GM12878 (cell line): ENCODE data around the gene TBC1D10A. TPM values are rescaled to one million over a fixed set of nuclear protein-coding genes. Genes with fewer than 3 reads are reported as not detected.

Experiments
- ATAC-seq: fragments of 200-7000 bp; cut with Tn5 transposase; 3 replicates; pipeline ENCODE4 v1.9.1; 2020; ENCODE audit warnings: mild to moderate bottlenecking, moderate library complexity
- BruUV-seq: library from RNA; stranded (reverse); fragments of 400-500 nt; replicated peaks from 2 replicates; lab custom pipeline; 2021; lab: Mats Ljungman, UMichigan
- CTCF ChIA-PET: fragments of 300-600 bp; sonication (Branson Sonifier 250); formaldehyde crosslinking; extraction: SDS; loops from one replicate; lab custom pipeline; 2021; ENCODE audit warnings: inconsistent platforms; lab: Yijun Ruan, JAX
- POLR2A ChIA-PET: fragments of 350-600 bp; formaldehyde crosslinking; extraction: SDS; loops from one replicate; lab custom pipeline; 2021; ENCODE audit warnings: inconsistent platforms; lab: Charles Lee
- RAD21 ChIA-PET: fragments of 300-600 bp; sonication (Branson Sonifier 250); formaldehyde crosslinking; loops from one replicate; lab custom pipeline; 2023; ENCODE audit warnings: antibody characterized with exemption; ENCODE audit not compliant: unreplicated experiment; lab: Charles Lee
- SMC1A ChIA-PET: fragments of 300-600 bp; sonication (Branson Sonifier 250); formaldehyde crosslinking; loops from one replicate; lab custom pipeline; 2023; ENCODE audit not compliant: unreplicated experiment, uncharacterized antibody; lab: Charles Lee
- DNase-seq: peaks from one replicate; pipeline ENCODE4 v3.0.0-alpha.2; 2011; ENCODE audit warnings: low read depth, low spot score
- FAIRE-seq: peaks from 3 replicates; lab custom pipeline; 2011; peaks lifted over from hg19 to GRCh38; lab: Jason Lieb, UNC
- H2AFZ ChIP-seq: 2 replicates; pipeline ENCODE4 v1.6.0; 2011; ENCODE audit warnings: low read depth, low read length, control low read depth; ENCODE audit not compliant: control insufficient read depth
- H3K27ac ChIP-seq: 2 replicates; pipeline ENCODE4 v1.5.1; 2011; ENCODE audit warnings: control low read depth; ENCODE audit not compliant: control insufficient read depth, insufficient read depth
- H3K27me3 ChIP-seq, 2 experiments: replicated peaks in 1 of 2; 2 replicates each; pipeline versions ENCODE4 v1.6.0 to v1.6.1; 2011; ENCODE audit warnings: low read length in 1 of 2; ENCODE audit not compliant: control insufficient read depth in 2 of 2, insufficient read depth in 2 of 2
- H3K36me3 ChIP-seq, 2 experiments: 2 replicates each; pipeline ENCODE4 v1.5.1; 2011; ENCODE audit warnings: low read length in 1 of 2; ENCODE audit not compliant: control insufficient read depth in 2 of 2, insufficient read depth in 2 of 2
- H3K4me1 ChIP-seq: 2 replicates; pipeline ENCODE4 v1.6.1; 2011; ENCODE audit warnings: mild to moderate bottlenecking, low read length, moderate library complexity, mixed read lengths; ENCODE audit not compliant: control insufficient read depth, insufficient read depth
- H3K4me2 ChIP-seq: 2 replicates; pipeline ENCODE4 v1.6.0; 2011; ENCODE audit warnings: control low read depth; ENCODE audit not compliant: control insufficient read depth, insufficient read depth
- H3K4me3 ChIP-seq: fragments of 200-600 bp; sonication (generic); 2 replicates; pipeline ENCODE4 v1.5.1; 2016
- H3K79me2 ChIP-seq: 2 replicates; pipeline ENCODE4 v1.6.0; 2011; ENCODE audit warnings: low read length; ENCODE audit not compliant: control insufficient read depth, insufficient read depth
- H3K9ac ChIP-seq: 2 replicates; pipeline ENCODE4 v1.8.0; 2011; ENCODE audit warnings: low read length, control low read depth, mixed read lengths; ENCODE audit not compliant: control insufficient read depth, insufficient read depth
- H3K9me3 ChIP-seq: replicated peaks from 3 replicates; pipeline ENCODE4 v1.5.1; 2011; ENCODE audit warnings: mild to moderate bottlenecking, low read length; ENCODE audit not compliant: control insufficient read depth, insufficient read depth
- H4K20me1 ChIP-seq: 2 replicates; pipeline ENCODE4 v1.6.0; 2011; ENCODE audit not compliant: control insufficient read depth, insufficient read depth
- CBX5 ChIP-seq: sonication (generic); IDR thresholded peaks from 2 replicates; pipeline ENCODE4 v1.6.1; 2016; ENCODE audit warnings: low read depth, moderate library complexity, mild to moderate bottlenecking, inconsistent platforms
- CHD1 ChIP-seq: IDR thresholded peaks from 2 replicates; pipeline ENCODE4 v1.6.1; 2012; ENCODE audit warnings: low read depth, low read length, improper control_type of control experiment
- CREB1 ChIP-seq: IDR thresholded peaks from 2 replicates; pipeline ENCODE4 v1.6.1; 2012; ENCODE audit warnings: low read depth, mild to moderate bottlenecking, inconsistent platforms
- FOS ChIP-seq: IDR thresholded peaks from 3 replicates; pipeline ENCODE4 v1.6.1; 2011; ENCODE audit warnings: borderline replicate concordance; ENCODE audit not compliant: insufficient read length; ENCODE audit errors: extremely low read depth
- HCFC1 ChIP-seq: fragments of 150-350 bp; IDR thresholded peaks from 2 replicates; pipeline ENCODE4 v1.6.1; 2014; ENCODE audit warnings: low read length
- KLF5 ChIP-seq: fragments of 450-650 bp; IDR thresholded peaks from 2 replicates; pipeline ENCODE4 v1.6.1; 2014; ENCODE audit warnings: mild to moderate bottlenecking; ENCODE audit not compliant: partially characterized antibody
- SMAD1 ChIP-seq: fragments of 450-650 bp; IDR thresholded peaks from 2 replicates; pipeline ENCODE4 v1.6.1; 2018; ENCODE audit warnings: mild to moderate bottlenecking, low read depth; ENCODE audit not compliant: partially characterized antibody
- SUZ12 ChIP-seq: fragments of 200-600 bp; sonication (generic); IDR thresholded peaks from one replicate; pipeline ENCODE4 v1.6.1; 2018; ENCODE audit warnings: antibody characterized with exemption, mild to moderate bottlenecking; ENCODE audit not compliant: unreplicated experiment
- WGBS: methylation state at CpG from one replicate; pipeline ENCODE4 v1.1.6; 2016; ENCODE audit warnings: low lambda C conversion rate; ENCODE audit not compliant: insufficient replicate concordance, insufficient coverage; ENCODE audit errors: missing lambda C conversion rate; 5-methylcytosine and 5-hydroxymethylcytosine counted together
- in situ Hi-C: fragments of 300-500 bp; cut with MboI; formaldehyde crosslinking; loops from 9 replicates; pipeline ENCODE4 v1.14.3; 2018; ENCODE audit warnings: mixed read lengths
- intact Hi-C: fragments of 100-400 bp; cut with micrococcal nuclease; formaldehyde crosslinking; loops from one replicate; pipeline ENCODE4 v1.14.2; 2022; ENCODE audit not compliant: unreplicated experiment
- polyA plus RNA-seq, 11 experiments: library from polyadenylated mRNA; depleted of rRNA in 4 of 11; unstranded in 6 of 11; stranded (reverse) in 5 of 11; fragments of >200 nt; fragmentation: Nextera tagmentation in 4 of 11; fragmentation: Illumina TruSeq in 1 of 11; extraction: Ambion mirVana in 4 of 11; extraction: Trizol in 1 of 11; gene quantifications; 1 replicate in 1 of 11; 2 replicates in 10 of 11; pipeline versions ENCODE4 v1.2.1 to v1.2.3, GENCODE V29; 2011 to 2016; ENCODE audit warnings: inconsistent platforms in 2 of 11, missing spikeins in 2 of 11, low read depth in 1 of 11
- total RNA-seq, 4 experiments: library from RNA; depleted of rRNA in 3 of 4; stranded (reverse); fragments of >200 nt in 3 of 4; fragmentation: Illumina TruSeq in 1 of 4; extraction: Trizol in 1 of 4; gene quantifications; 2 replicates each; pipeline versions ENCODE4 v1.2.1 to v1.2.3, GENCODE V29; 2013 to 2021
- TF ChIP-seq, protein P1 (sequence below): fragments of 450-650 bp; IDR thresholded peaks from 2 replicates; pipeline ENCODE4 v1.6.1; 2016; ENCODE audit warnings: mild to moderate bottlenecking

Gene TBC1D10A
- total and polyA plus RNA-seq, 10 of the 15 experiments (the other 5 are each of a cell fraction or from before 2014, with no cell fraction given), result 0.27 to 25.7 (median 15.3) TPM

- no peak overlapping the region for H3K4me3 ChIP-seq
- H3K27me3 ChIP-seq, result no peaks in the 10 kb centered on the region
- H4K20me1 ChIP-seq, result 0 out of 2 replicates have a peak, but pooled peaks cover 4% of the 10 kb centered on the region
- ChIA-PET CTCF (interaction anchor here (0.6 to 18.4 kb wide), 7 partner anchors 10 to 208 kb away, joined by 3 to 177 read pairs (median 3); partner anchors contain the start of genes CASTOR1 and TBC1D10A), SMC1A (interaction anchor here (1.0 to 4.2 kb wide), 6 partner anchors 9 to 77 kb away, joined by 3 to 36 read pairs (median 7); partner anchors contain the start of genes CASTOR1 and TBC1D10A), RAD21 (interaction anchor here (0.7 to 4.2 kb wide), 4 partner anchors 8 to 28 kb away, joined by 3 to 23 read pairs (median 6); partner anchors contain the start of genes CASTOR1 and TBC1D10A), POLR2A (interaction anchor here (0.6 to 16.1 kb wide), 4 partner anchors 8 to 84 kb away, joined by 4 to 198 read pairs (median 5); partner anchors contain the start of gene TBC1D10A)
- ATAC-seq (no peak), DNase-seq (no peak), FAIRE-seq (no peak)
- H3K79me2 ChIP-seq, result peaks cover 56% of the 10 kb centered on the region
- no TSS peak for BruUV-seq
- peak overlapping the region; percentile 54 for H3K4me2 ChIP-seq
- TF ChIP-seq, protein P1, sequence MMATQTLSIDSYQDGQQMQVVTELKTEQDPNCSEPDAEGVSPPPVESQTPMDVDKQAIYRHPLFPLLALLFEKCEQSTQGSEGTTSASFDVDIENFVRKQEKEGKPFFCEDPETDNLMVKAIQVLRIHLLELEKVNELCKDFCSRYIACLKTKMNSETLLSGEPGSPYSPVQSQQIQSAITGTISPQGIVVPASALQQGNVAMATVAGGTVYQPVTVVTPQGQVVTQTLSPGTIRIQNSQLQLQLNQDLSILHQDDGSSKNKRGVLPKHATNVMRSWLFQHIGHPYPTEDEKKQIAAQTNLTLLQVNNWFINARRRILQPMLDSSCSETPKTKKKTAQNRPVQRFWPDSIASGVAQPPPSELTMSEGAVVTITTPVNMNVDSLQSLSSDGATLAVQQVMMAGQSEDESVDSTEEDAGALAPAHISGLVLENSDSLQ, result peak; percentile 32; the same call in 1 of the 2 replicates
- TF ChIP-seq SMAD1 (no peak), CHD1 (no peak), KLF5 (no peak), CREB1 (no peak), SUZ12 (no peak), FOS (no peak), HCFC1 (no peak), CBX5 (no peak)
- no peak overlapping the region; the same call in 1 of the 2 replicates for H3K9ac ChIP-seq
- H3K4me1 ChIP-seq, result peaks cover 49% of the 10 kb centered on the region
- no peaks in the 10 kb centered on the region for H3K9me3 ChIP-seq
- in situ Hi-C loops, result no loop called here
- no peak overlapping the region for H2AFZ ChIP-seq
- intact Hi-C loops, result no loop called here
- H3K27ac ChIP-seq, result peak overlapping the region; percentile 80
- WGBS, result 100% methylated on average over 2 of the region's 2 CpGs
- peaks cover 0 to 6% of the 10 kb centered on the region in 2 experiments; a peak in 2 of 4 replicates for H3K36me3 ChIP-seq
Measured at GRCh38 chr22:30315962-30316576, 10.7 kb downstream of the TBC1D10A start.
